HG02571 (cell line): ENCODE data around the gene CBX8.
"Not testable (repeated sequence)": the region's sequence is repeated elsewhere in the genome, so short reads cannot be mapped to it uniquely, and the experiment has no call there.

Experiments
- ATAC-seq: cut with Tn5 transposase; IDR thresholded peaks from one replicate; pipeline ENCODE4 v1.9.1; 2021; ENCODE audit warnings: mild to moderate bottlenecking, moderate library complexity; ENCODE audit not compliant: unreplicated experiment

CBX8 gene

DNA sequence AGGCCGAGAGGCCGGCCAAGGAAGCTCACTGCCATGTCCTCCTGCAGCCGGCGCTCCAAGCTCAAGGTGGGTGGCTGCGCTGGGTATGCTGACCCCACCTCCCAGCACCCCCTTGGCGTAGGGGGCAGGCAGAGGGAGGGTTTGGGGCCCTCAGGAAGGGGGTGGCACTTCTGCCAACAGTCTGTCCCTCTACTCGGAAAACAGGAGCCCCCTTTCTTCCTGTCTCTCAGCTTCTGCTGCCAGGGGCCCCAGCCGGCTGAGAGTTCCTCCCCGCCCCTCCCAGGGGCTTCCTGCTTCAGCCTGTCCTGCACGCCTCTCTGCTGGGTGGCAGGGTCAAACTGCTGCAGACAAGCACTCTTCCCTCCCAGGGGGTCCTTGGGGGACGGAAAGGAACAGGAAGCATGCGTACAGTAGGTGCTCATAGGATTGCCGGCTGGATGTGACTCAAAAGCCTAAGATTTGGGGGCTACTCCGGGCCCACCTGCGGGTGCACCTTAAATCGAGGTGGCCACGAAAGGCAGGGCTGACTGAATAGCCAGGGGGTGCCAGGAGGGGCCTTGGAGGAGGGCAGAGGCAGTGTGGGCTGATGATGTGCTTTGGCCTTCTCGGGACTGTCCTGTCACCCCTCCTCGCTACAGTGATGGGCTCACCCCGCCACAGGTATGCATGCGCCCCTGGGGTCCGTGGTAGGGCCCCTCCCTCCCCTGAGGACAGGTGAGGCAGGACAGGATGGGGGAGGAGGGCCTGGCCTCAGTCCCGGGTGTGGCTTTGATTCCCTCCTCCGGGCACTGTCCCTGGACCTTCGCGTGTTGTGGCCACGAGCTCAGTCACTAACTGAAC lies 14.9 kb downstream of the CBX8 start:
- no peak for ATAC-seq

DNA sequence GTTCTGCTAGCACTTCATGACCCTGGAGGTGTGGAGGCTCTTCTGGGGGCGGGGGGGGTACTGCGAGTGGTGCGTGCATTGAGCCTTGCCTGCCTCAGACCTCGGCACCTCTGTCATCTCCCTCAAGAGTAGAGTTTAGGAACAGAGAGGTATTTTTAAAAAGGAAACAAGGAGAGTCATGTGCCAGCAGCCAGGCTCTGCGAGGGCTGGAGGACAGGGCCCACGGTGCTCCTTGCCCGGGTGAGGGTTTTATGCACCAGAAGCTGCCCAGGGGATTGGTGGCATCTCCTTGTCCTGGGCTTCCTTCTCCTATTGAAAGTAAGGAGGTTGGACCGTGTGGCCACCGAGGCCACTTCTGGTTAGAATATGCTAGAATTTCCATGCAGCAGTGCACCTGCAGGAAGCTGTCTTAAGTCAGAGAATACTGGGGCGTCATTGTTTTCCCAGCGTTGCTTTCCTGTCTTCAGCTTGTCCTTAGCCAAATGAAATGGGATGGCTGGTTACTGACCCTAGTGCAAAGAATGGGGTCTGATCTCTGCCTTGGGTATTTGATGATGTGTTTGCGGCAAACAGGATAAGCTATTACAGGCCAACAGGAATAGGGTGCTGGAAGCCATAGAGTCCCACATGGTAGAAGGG lies 15.7 kb downstream of the CBX8 start:
- ATAC-seq: no peak

DNA sequence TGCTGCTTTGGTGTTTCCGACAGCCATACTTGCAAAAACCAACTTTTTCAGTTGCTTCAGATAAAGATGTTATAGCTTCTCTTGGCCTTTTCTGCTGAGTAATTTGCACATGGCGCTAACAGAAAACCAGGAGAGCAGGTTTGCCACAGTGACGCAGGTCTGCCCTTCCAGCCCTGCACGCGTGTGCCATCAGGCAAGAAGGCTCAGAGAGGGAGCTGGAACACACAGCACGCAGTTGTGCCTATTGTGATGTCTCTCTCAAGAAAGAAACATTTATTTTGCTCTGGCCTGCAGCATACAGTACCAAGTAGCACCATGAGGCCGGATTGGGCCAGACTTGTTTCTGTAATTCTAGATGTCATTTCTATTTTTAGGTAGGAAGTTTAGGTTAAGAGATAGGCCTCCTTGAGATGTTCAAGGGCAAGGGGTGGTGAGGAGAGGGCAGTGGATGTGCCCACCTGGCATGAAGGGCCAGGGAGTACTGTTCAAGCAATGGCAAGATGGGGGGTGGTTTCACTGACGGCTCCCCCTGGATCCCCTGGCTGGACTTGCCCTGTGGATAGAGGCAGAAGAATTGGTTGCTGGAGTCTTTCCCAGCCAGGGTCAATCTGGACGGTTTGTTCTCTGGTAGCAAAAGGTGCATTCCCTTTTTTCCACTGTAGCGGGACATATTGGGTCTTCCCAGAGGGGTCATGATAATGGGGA lies 17.1 kb downstream of the CBX8 start:
- ATAC-seq: no peak

DNA sequence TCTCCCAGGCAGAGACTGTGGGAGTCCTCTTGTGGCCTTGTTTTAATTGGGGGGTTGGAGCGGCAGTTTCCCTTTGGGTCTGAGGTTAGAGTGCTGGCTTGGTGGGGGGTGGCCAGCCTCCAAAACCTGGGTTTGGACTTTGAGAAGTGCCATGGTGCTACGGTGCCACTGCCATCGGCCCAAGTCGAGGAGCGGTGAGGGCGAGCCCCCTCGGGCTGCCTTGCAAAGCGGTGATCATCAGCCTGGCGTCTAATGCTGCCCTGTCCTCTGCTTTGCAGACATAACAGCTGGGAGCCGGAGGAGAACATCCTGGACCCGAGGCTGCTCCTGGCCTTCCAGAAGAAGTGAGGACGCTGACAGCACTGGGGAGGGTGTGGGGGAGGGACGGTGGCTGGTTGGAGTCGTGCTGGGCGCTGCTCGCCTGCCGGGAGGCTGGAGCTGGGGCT lies 17.8 kb downstream of the CBX8 start:
- ATAC-seq: no peak

DNA sequence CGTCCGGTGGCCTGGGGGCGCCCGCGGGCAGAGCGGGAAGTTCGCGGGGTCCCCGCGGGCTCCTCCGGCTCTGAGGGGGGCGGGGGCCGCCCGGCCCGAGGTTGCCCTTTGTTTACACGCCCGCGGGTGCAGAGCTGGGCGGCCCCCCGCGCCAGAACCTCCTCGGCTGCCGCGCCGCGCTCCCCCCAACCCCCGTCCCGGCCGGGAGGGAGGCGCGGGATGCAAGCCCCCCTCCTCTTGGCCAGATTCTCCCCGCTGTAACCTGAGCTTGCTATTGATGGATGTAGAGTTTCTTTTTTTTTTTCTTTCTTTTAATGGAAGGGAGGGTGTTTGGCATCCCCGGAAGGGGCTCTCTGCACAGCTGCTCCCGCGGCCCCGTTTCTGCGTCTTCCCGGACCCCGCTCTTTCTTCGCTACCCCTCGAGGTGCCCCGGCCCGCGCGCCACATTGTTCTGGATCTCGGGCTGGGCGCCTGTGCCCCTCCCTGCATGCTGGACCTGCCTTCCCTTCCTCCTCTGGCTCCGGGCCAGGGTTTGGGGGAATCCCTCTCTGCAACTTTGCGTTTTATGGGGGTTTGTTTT lies 18.3 kb downstream of the CBX8 start:
- peak; percentile 8 for ATAC-seq

DNA sequence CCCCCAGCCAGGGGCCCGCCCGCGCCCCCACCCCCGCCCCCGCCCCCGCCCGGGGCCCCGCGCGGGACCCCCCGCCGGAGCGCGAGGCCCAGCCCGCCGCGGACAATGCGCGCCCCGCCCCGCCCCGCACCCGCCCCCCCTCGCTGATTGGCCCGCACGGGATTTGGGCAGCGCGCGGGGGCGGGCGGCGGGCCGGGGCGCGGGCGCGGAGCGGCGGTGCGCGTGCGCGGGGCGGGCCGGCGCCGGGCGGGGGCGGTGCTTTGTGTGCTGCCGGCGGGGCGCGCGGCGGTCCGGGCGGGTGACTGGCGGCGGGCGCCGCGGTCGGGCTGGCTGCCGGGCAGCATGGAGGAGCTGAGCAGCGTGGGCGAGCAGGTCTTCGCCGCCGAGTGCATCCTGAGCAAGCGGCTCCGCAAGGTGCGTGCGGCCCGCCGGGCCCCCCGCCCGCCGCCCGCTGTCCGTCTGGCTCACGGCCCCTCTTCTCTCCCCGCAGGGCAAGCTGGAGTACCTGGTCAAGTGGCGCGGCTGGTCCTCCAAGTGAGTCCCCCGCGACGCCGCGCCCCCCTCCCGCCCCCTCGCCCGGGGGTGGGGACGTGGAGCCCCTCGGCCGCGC lies 18.9 kb downstream of the CBX8 start, which contains the start of gene CBX2:
TSS of gene CBX2 (plus strand) at position 255 of the 610 bp plus-strand sequence. CDS start at position 343, 88 bp downstream.
- peak; percentile 60 for ATAC-seq

DNA sequence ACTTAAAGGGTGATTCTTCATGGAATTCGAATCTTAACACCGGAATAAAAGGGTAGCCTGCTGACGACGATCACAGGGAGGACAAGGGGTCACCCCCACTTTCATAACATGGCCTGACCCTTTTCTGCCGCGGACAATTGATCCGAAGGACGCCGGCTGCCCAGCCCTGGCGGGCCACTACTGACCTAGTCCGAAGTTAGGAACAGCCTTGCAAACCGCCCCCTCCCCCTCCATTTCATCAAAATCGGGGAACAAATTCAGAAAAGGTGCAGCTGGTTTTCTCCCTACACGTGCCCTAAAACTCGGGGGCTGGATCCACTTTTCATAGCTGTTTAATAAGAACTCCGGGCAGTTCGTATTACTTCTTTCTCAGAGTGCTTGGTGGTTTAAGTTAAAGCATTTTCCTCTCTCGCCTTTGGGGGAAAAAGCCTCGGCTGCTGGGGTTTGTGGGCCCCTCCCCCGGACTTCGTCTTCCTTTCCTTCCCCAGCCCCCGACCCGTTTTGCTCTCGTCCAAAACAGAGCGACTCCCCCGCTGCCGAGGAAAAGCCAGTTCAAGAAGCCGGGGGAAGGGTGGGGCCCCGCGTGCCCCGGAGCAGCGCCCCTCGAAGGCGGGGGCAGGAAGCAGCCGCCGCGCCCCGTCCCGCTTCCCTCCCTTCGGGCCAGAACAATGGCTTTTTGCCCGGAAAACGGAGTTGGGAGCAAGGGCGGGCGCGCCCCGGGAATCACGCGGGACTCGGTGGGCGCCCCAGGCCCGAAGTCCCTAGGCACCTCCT lies 19.6 kb downstream of the CBX8 start:
- no peak for ATAC-seq

DNA sequence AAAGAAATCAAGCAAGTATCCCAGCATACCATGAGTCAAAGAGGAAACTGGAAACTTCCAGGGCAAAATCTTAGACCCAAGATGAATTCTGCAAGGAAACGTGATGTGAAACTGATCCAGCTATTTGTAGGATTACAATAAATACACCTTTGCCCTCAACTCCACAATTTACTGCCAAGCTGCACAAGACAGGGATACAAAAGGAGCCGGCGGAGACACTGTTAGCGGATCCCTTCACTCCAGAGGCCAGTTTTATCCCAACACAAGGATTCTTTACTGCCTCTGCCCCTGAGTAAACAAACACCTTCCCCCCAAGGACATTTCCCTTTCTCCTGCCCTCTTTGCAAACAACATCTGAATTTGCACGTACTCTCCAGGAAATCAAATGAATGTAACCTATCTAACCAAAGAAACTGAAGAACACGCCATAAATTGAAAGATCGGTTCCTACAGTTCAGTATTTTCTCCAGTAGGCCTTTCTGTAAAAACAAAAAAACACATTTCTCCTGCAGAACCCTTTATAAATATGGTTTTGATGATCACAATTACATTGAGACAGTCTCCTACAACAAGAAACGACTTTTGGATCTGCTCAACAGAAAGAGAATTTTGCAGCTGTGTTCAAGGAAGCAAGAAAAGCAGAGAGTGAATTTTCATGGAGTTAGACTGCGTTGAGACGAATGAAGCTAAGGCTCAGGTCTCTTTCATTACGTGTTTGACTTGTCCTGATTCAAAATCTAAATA lies 20.3 kb downstream of the CBX8 start:
- ATAC-seq: no peak

DNA sequence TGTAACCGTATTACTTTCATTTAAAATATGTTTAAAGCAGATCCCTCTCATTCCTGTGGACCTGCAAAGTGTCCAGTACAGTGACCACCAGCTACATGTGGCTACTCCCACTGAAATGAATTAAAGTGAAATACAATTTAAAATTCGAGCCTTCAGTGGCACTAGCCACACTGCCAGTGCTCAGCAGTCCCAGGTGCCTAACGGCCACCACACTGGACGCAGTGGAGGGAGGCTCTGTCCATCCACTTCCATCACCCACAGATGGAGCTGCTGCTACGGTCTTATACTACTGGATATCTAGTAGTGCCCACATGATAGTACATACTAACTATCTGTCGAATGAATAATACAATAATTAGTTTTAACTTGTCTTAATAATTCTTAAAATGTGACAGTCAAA lies 21.2 kb downstream of the CBX8 start:
- ATAC-seq: no peak

DNA sequence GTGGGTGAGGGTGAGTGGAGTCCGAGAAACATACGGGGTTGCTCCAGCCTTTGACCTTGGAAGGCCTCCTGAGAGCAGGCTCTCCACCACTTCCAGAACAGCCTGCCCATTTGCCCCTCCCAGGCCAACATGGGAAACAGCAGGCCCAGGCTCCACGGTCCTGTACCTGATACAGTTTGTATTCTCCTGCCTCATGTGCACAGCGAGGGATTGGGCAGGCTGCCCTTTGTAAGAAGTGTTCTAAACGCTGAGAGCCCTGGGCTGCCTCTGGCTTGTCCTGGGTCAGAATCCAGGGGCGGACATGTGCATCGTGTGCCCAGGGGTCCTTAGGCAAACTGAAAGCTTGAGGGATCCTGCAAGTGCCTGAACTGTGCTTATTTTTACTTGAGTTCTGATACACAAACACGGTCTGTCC lies 22.3 kb downstream of the CBX8 start:
- ATAC-seq: no peak

DNA sequence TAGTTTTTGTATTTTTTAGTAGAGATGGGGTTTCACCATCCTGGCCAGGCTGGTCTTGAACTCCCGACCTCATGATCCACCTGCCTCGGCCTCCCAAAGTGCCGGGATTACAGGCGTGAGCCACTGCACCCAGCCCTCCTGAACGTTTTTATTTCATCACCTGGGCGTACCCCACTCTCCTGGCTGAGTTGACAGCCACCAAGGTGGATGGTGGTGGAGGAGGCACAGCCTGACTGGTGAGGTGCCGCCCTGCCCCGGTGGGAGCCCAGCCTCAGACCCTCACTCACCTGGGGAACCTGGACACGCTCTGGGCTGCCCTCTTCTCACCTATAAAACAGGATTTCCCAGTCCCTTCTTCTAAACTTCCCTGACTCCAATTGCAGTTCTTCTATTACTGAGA lies 24.2 kb downstream of the CBX8 start:
- not testable (repeated sequence) for ATAC-seq

DNA sequence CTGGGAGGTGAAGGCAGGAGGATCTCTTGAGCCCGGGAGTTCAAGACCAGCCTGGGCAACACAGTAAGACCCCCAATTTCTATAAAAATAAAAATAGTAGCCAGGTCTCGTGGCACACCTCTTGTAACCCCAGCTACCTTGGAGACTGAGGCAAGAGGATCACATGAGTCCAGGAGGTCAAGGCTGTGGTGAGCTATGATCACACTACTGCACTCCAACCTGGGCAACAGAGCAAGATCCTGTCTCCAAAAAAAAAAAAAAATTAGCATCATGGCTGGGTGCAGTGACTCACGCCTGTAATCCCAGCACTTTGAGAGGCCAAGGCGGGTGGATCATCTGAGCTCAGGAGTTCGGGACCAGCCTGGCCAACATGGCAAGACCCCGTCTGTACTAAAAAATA lies 25.6 kb downstream of the CBX8 start:
- no peak for ATAC-seq

DNA sequence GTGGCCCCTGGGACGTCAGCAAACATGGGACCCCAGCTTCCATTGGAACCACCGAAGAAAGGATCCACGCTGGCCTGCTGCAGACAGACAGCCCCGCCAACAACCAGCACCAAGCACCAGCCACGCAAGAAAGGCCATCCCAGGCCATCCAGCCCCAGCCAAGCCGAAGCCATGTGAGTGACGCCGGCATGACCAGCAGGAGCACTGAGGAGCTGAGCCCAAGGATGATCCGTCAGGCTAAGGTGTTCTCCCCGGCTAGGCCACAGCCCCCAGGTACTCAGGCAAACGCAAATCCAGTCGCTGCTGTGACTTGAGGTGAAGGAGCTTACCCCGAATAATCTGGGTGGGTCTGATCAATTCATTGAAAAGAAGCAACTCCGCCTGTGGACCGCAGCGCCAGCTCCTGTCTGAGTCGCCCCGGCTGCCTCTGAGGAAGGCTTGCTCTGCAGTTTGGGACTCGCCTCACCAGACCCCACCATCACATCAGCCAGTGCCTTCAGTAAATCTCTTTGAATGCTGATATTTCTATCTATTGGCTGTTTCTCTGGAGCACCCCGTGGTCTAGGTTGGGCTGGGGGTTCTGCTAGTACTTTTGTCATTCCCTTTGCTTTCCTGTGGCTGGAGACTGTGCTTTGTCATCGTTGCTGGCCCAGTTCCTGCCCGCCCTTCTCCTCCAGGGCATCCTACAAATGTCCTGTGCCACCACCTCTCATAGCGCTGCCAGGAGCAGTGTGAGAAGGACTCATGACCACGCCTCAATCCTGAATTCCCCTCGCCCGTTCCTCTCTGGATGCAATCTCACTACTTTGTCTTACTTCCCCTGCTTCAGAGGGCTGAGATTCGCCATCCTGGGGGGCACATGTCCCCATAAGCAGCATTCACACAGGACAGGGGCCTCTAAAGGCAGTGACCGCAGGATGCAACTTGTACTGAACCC lies 27.0 kb downstream of the CBX8 start:
- ATAC-seq: no peak

DNA sequence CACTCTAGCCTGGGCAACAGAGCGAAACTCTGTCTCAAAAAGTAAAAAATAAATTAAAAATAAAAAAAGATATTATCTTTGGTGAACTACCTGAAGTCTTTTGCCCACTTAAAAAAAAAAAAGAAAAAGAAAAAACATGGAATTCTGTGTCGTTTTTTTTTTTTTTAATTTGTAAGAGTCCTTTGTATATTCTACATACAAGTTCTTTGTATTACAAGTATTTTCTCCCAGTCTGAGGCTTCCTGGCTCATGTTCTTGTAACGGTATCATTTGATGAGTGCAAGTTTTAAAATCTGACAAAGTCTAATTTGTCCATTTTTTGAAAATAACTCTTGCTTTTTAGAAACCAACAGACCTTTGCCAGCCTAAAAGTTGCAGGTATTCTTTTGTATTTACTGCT lies 31.2 kb downstream of the CBX8 start:
- ATAC-seq: no peak

DNA sequence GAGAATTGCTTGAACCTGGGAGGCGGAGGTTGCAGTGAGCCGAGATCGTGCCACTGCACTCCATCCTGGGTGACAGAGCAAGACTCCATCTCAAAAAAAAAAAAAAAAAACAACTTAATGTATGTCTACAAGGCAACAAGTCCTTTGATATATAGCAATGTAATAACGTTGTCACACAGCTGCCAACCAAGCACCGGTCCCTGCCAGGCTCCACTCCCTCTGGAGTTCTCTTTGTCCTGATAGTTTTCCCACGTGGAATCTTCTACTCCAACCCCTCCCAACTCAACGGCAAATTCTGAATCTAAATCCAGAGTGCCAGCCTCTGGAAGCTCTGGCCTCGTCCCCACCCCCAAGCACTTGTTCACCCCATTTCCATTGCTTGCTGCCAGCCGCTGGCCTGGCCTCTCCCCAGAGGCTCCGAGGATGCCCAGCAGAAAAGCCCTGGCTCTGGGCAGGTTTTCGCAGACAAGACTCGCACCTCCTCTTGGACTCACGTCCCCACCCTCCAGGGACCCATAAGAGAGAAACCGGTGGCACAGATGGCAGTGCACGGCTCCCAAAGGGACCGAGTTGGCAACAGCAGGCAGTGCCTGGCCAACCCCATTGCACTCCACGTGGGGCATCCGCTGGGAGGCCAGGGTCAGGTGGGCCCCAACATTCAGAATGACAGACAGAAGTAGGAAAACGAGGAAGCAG lies 34.8 kb downstream of the CBX8 start:
- no peak for ATAC-seq

DNA sequence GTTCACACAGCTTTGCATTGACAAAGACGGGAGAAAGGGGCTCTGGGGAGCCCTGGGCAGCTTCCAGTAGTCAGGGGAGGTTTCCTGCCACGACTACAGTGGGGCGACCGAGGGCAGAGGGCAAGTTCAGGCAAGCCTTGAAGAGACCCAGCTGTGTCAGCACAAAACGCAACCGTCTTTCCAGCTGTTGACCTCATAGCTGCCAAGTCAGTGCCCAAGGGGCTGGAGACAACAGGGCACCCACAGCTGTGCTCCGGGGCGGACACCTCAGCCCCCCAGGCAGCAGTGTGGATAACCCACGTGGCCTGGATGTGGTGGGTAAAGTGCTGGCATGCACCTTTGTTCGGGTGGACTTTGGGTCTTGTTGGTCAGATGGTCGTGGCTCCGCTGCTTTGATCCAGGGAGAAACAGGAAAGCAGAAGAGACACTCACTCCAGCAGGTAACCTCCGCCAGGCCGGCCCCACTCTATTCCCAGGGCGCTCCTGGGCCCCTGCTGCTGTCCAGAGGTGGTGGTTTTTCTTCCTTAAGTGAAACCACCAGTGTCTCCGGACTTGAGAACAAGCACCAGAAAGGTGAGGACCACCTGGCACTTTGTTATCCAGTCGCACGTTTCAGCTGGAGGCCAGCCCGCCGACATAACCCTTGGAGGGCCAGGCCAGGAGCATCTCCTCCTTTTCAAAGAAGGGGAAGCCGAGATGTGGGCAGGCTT lies 36.5 kb downstream of the CBX8 start:
- ATAC-seq: no peak

DNA sequence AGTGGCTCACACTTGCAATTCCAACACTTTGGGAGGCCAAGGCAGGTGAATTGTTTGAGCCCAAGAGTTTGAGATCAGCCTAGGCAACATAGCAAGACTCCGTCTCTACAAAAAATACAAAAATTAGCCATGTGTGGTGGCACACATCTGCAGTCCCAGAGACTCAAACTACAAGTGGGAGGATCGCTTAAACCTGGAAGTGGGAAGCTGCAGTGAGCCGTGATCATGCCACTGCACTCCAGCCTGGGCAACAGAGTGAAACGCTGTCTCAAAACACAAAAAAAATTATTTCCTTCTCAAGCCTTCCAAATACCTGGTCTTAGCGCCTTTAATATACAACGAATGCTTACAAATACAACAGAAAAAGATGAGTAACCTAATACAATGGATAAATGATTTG lies 38.6 kb downstream of the CBX8 start:
- ATAC-seq: no peak
